ENCODE results near the gene GBP1. TPM values are rescaled to one million over a fixed set of nuclear protein-coding genes. Genes with fewer than 3 reads are reported as not detected.

GBP1 gene
- total and polyA plus RNA-seq, 2 of the 8 experiments (the other 6 are each of a cell fraction or from before 2014, with no cell fraction given) = not detected

GRCh38 chr1:89089962-89090361, 25.0 kb upstream of the GBP1 start:
- no peaks in the 10 kb centered on the region for H3K27me3 ChIP-seq (replicated peaks in 1 of 4; ENCODE audit: control insufficient read depth in 3 of 4, extremely low read depth in 1 of 4, insufficient read depth in 3 of 4, low read length in 3 of 4)
- FAIRE-seq (no peak), DNase-seq (ENCODE audit: low read depth in 1 of 2, low spot score in 2 of 2) (no peak)
- H3K4me1 ChIP-seq (replicated peaks in 1 of 4; ENCODE audit: control insufficient read depth in 3 of 4, insufficient read depth in 4 of 4, low read length in 3 of 4) = 0 out of 7 replicates have a peak, but pooled peaks cover 0 to 3% (median 0%) of the 10 kb centered on the region in 4 experiments
- H3K27ac ChIP-seq (ENCODE audit: low read depth, low read length) = no peak overlapping the region
- no peaks in the 10 kb centered on the region for H3K79me1 ChIP-seq (ENCODE audit: low read depth, low read length)
- H2AK5ac ChIP-seq (ENCODE audit: low read depth, low read length) = no peak overlapping the region
- H3K9me3 ChIP-seq (ENCODE audit: insufficient read depth in 2 of 2, low read depth in 1 of 2, low read length in 1 of 2) = no peaks in the 10 kb centered on the region
- H3K14ac ChIP-seq (ENCODE audit: insufficient read length) = no peak overlapping the region
- no peak overlapping the region for H3K18ac ChIP-seq (ENCODE audit: extremely low read depth, low read length)
- no peak overlapping the region for H3K56ac ChIP-seq (replicated peaks; ENCODE audit: insufficient read length, low read depth, low read length)
- H3K4me3 ChIP-seq (ENCODE audit: extremely low read depth in 1 of 4, insufficient read depth in 2 of 4, low read depth in 3 of 4, low read length in 4 of 4) = no peak overlapping the region
- H2BK5ac ChIP-seq (ENCODE audit: low read depth, low read length) = no peak overlapping the region
- POLR2A ChIA-PET (ENCODE audit: partially characterized antibody) = no interaction called here
- H2AFZ ChIP-seq (ENCODE audit: low read length) = no peak overlapping the region
- H2BK20ac ChIP-seq (ENCODE audit: low read length) = no peak overlapping the region
- H3K9ac ChIP-seq (replicated peaks in 1 of 4; ENCODE audit: extremely low read depth in 1 of 4, low read depth in 3 of 4, low read length in 3 of 4) = no peak overlapping the region
- H3K4me2 ChIP-seq (ENCODE audit: insufficient read depth in 1 of 2, low read depth in 2 of 2, low read length in 2 of 2) = no peak overlapping the region
- H4K5ac ChIP-seq (ENCODE audit: insufficient read length, low read depth, low read length) = no peak overlapping the region
- H2BK15ac ChIP-seq (ENCODE audit: low read length) = no peak overlapping the region
- no peaks in the 10 kb centered on the region for H3K36me3 ChIP-seq (ENCODE audit: control insufficient read depth in 2 of 4, insufficient read depth in 4 of 4, low read length in 3 of 4)
- no peak overlapping the region for H4K91ac ChIP-seq (replicated peaks; ENCODE audit: insufficient read length, low read length)
- no peaks in the 10 kb centered on the region for H4K20me1 ChIP-seq (replicated peaks in 1 of 2; ENCODE audit: control insufficient read depth in 1 of 2, insufficient read depth in 2 of 2, low read length in 2 of 2)
- H3K79me2 ChIP-seq (ENCODE audit: control insufficient read depth in 1 of 2, insufficient read depth in 2 of 2, low read length in 2 of 2) = no peaks in the 10 kb centered on the region
- H4K8ac ChIP-seq (ENCODE audit: extremely low read depth, insufficient read depth, low read length) = no peak overlapping the region
- WGBS, 2 experiments (ENCODE audit: extremely low coverage in 1 of 2, insufficient coverage in 1 of 2, insufficient read length in 1 of 2, insufficient replicate concordance in 2 of 2, low coverage in 1 of 2, low lambda C conversion rate in 2 of 2, missing lambda C conversion rate in 1 of 2) = 77% methylated on average over 1 of the region's 1 CpG; no CpG with 5 or more reads in 1 of the 2 experiments
- no peak overlapping the region for H3K4ac ChIP-seq (replicated peaks; ENCODE audit: insufficient read length, low read depth, low read length)
- no peak overlapping the region for H2BK120ac ChIP-seq (replicated peaks; ENCODE audit: low read depth, low read length)
- no peak overlapping the region for H3K23ac ChIP-seq (ENCODE audit: insufficient read length)
- no peak overlapping the region for H2BK12ac ChIP-seq (ENCODE audit: low read depth, low read length)
- no peaks in the 10 kb centered on the region for H3K23me2 ChIP-seq (ENCODE audit: low read depth, low read length)
- CTCF ChIA-PET (ENCODE audit: partially characterized antibody) = interaction anchor here (1.5 kb wide), 1 partner anchor 39 kb away, joined by 3 read pairs; no protein-coding TSS in a partner anchor
- TF ChIP-seq CTCF (IDR thresholded peaks at IDR 0.05; ENCODE audit: control extremely low read depth in 1 of 3, insufficient read depth in 1 of 3, low read depth in 1 of 3, low read length in 3 of 3) = no peak
- TF ChIP-seq SIX5 (IDR thresholded peaks at IDR 0.05; ENCODE audit: low read depth, low read length) = no peak
- TF ChIP-seq KDM4A (IDR thresholded peaks at IDR 0.05; ENCODE audit: low read depth, low read length, severe bottlenecking) = no peak
- TF ChIP-seq GABPA (IDR thresholded peaks at IDR 0.05; ENCODE audit: borderline replicate concordance, insufficient read depth, low read length) = no peak
- TF ChIP-seq NRF1 (IDR thresholded peaks at IDR 0.05; ENCODE audit: low read depth, low read length) = no peak
- no peak for TF ChIP-seq TCF12 (IDR thresholded peaks at IDR 0.05; ENCODE audit: low read depth, low read length)
- no peak for TF ChIP-seq E2F6 (IDR thresholded peaks at IDR 0.05)
- TF ChIP-seq JUND (IDR thresholded peaks at IDR 0.05; ENCODE audit: low read length) = no peak
- no peak for TF ChIP-seq POLR2AphosphoS5 (IDR thresholded peaks at IDR 0.05; ENCODE audit: low read depth, low read length)
- no peak for TF ChIP-seq PHF8 (conservative IDR thresholded peaks at IDR 0.05; ENCODE audit: low read depth, low read length)
- TF ChIP-seq EP300 (IDR thresholded peaks at IDR 0.05; ENCODE audit: borderline replicate concordance in 1 of 2, low read depth in 2 of 2, low read length in 2 of 2) = no peak
